Mesendoderm (in vitro differentiated cells): Measurements from ENCODE around the gene COLEC11.
"Not testable (repeated sequence)": the region's sequence is repeated elsewhere in the genome, so short reads cannot be mapped to it uniquely, and the experiment has no call there.

Experiments used
- DNase-seq: peaks from one replicate; pipeline ENCODE4 v3.0.0; 2013
- H2AK5ac ChIP-seq: 2 replicates; pipeline ENCODE4 v1.6.1; 2013; ENCODE audit warnings: low read length, inconsistent platforms
- H2BK120ac ChIP-seq: 2 replicates; pipeline ENCODE4 v1.6.1; 2013; ENCODE audit warnings: low read depth, mild to moderate bottlenecking, low read length, moderate library complexity, mixed read lengths
- H2BK15ac ChIP-seq: replicated peaks from 2 replicates; pipeline ENCODE4 v1.6.1; 2013; ENCODE audit warnings: low read depth, mild to moderate bottlenecking, moderate library complexity
- H2BK5ac ChIP-seq: 2 replicates; pipeline ENCODE4 v1.6.1; 2013; ENCODE audit warnings: low read length, inconsistent platforms
- H3K18ac ChIP-seq: 2 replicates; pipeline ENCODE4 v1.6.1; 2013; ENCODE audit warnings: mild to moderate bottlenecking, low read length, mixed read lengths
- H3K23ac ChIP-seq: one replicate; pipeline ENCODE4 v1.6.1; 2013; ENCODE audit warnings: low read length
- H3K27ac ChIP-seq: 2 replicates; pipeline ENCODE4 v1.5.1; 2013; ENCODE audit warnings: low read depth, mild to moderate bottlenecking, inconsistent platforms, low read length, moderate library complexity
- H3K27me3 ChIP-seq: 2 replicates; pipeline ENCODE4 v1.6.1; 2013; ENCODE audit warnings: low read length, control low read depth, mild to moderate bottlenecking, inconsistent platforms; ENCODE audit not compliant: insufficient read depth, poor library complexity
- H3K36me3 ChIP-seq: 2 replicates; pipeline ENCODE4 v1.6.1; 2013; ENCODE audit warnings: low read length, inconsistent platforms; ENCODE audit not compliant: control insufficient read depth, insufficient read depth
- H3K4ac ChIP-seq: one replicate; pipeline ENCODE4 v1.6.1; 2013; ENCODE audit warnings: low read depth, mild to moderate bottlenecking, low read length, moderate library complexity
- H3K4me1 ChIP-seq: 2 replicates; pipeline ENCODE4 v1.6.1; 2013; ENCODE audit warnings: low read depth, low read length, inconsistent platforms; ENCODE audit not compliant: control insufficient read depth
- H3K4me2 ChIP-seq: 2 replicates; pipeline ENCODE4 v1.6.1; 2013; ENCODE audit warnings: low read length
- H3K4me3 ChIP-seq: 2 replicates; pipeline ENCODE4 v1.5.1; 2013; ENCODE audit warnings: mild to moderate bottlenecking, low read length
- H3K56ac ChIP-seq: one replicate; pipeline ENCODE4 v1.6.1; 2013; ENCODE audit warnings: low read length
- H3K79me1 ChIP-seq: 2 replicates; pipeline ENCODE4 v1.6.1; 2013; ENCODE audit warnings: low read length, inconsistent platforms
- H3K79me2 ChIP-seq: 2 replicates; pipeline ENCODE4 v1.6.1; 2013; ENCODE audit warnings: mild to moderate bottlenecking, low read length; ENCODE audit not compliant: control insufficient read depth, insufficient read depth
- H3K9ac ChIP-seq: 2 replicates; pipeline ENCODE4 v1.6.1; 2013; ENCODE audit warnings: low read length, inconsistent platforms
- H4K5ac ChIP-seq: one replicate; pipeline ENCODE4 v1.6.1; 2013; ENCODE audit warnings: low read length
- H4K8ac ChIP-seq: one replicate; pipeline ENCODE4 v1.6.1; 2013; ENCODE audit warnings: low read depth, mild to moderate bottlenecking, control low read depth, low read length, moderate library complexity
- whole genome bisulfite sequencing: extraction: QIAGEN DNeasy Blood & Tissue Kit; methylation state at CpG from one replicate; pipeline ENCODE4 v1.1.7; 2013; ENCODE audit warnings: low lambda C conversion rate, missing lambda C conversion rate; ENCODE audit not compliant: insufficient coverage; ENCODE audit errors: extremely low coverage; 5-methylcytosine and 5-hydroxymethylcytosine counted together

The COLEC11 gene

DNA sequence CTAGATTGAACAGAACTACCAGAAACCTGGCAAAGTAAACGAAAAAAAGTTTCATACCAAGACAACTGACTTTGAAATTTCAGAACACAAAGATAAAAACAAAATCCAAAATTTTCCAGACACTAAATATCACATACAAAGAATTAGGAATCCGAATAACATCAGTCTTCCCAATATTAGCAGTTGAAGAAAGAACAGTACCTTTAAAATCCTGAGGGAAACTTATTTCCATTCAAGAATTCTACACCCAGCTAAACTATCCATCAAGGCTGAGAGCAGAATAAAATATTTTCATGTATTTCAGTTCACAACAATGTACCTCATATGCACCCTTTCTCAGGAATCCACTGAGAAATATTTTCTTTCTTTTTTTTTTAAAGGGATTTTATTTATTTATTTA lies 19.8 kb downstream of the COLEC11 start:
- not testable (repeated sequence) for H2BK5ac ChIP-seq, H3K79me1 ChIP-seq, H3K23ac ChIP-seq, H2BK120ac ChIP-seq, H3K4me3 ChIP-seq, H3K4ac ChIP-seq, DNase-seq, H4K5ac ChIP-seq, H3K27ac ChIP-seq, H2AK5ac ChIP-seq, H2BK15ac ChIP-seq, H3K18ac ChIP-seq, H3K56ac ChIP-seq, H3K9ac ChIP-seq, H3K4me2 ChIP-seq, H3K36me3 ChIP-seq, H3K27me3 ChIP-seq, H4K8ac ChIP-seq, H3K4me1 ChIP-seq, H3K79me2 ChIP-seq
- WGBS: no CpG with 5 or more reads among the region's 2 CpGs

- H3K18ac ChIP-seq, DNase-seq, H3K27me3 ChIP-seq, H2BK5ac ChIP-seq, H3K27ac ChIP-seq, H3K56ac ChIP-seq, H2BK120ac ChIP-seq, H3K4me3 ChIP-seq, H2AK5ac ChIP-seq, H3K4me2 ChIP-seq, H3K79me1 ChIP-seq, H4K8ac ChIP-seq, H4K5ac ChIP-seq, H3K36me3 ChIP-seq, H3K4me1 ChIP-seq, H3K4ac ChIP-seq, H3K79me2 ChIP-seq, H3K23ac ChIP-seq, H3K9ac ChIP-seq, H2BK15ac ChIP-seq: not testable (repeated sequence)
- WGBS: no CpG with 5 or more reads among the region's 46 CpGs
Measured at GRCh38 chr2:3615541-3616200, 20.8 kb downstream of the COLEC11 start.

DNA sequence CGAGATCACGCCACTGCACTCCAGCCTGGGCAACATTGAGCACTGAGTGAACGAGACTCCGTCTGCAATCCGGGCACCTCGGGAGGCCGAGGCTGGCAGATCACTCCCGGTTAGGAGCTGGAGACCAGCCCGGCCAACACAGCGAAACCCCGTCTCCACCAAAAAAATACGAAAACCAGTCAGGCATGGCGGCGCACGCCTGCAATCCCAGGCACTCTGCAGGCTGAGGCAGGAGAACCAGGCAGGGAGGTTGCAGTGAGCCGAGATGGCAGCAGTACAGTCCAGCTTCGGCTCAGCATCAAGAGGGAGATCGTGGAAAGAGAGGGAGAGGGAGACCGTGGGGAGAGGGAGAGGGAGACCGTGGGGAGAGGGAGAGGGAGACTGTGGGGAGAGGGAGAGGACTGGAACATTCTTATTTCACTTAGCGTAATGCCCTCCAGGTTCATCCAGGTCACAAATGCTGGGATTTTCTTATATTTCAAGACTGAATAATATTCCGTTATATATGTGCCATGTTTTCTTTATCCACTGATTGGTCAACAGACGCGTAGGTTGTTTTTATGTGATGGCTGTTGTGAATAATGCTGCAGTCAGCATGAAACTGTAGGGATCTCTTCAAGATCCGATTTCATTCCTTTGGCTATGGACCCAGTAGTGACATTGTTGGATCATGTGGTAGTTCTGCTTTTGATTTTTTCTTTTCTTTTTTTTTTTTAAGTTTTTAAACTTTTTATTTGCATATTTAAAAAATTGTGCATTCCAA lies 21.7 kb downstream of the COLEC11 start:
- H3K4me1 ChIP-seq, H3K4me2 ChIP-seq, H2BK15ac ChIP-seq, H3K27ac ChIP-seq, H3K18ac ChIP-seq, H3K9ac ChIP-seq, H3K36me3 ChIP-seq, H3K56ac ChIP-seq, H2BK5ac ChIP-seq, H3K4me3 ChIP-seq, H4K8ac ChIP-seq, H3K23ac ChIP-seq, H2BK120ac ChIP-seq, H3K79me1 ChIP-seq, H3K4ac ChIP-seq, H3K27me3 ChIP-seq, H3K79me2 ChIP-seq, DNase-seq, H4K5ac ChIP-seq, H2AK5ac ChIP-seq: not testable (repeated sequence)
- WGBS: no CpG with 5 or more reads among the region's 25 CpGs

DNA sequence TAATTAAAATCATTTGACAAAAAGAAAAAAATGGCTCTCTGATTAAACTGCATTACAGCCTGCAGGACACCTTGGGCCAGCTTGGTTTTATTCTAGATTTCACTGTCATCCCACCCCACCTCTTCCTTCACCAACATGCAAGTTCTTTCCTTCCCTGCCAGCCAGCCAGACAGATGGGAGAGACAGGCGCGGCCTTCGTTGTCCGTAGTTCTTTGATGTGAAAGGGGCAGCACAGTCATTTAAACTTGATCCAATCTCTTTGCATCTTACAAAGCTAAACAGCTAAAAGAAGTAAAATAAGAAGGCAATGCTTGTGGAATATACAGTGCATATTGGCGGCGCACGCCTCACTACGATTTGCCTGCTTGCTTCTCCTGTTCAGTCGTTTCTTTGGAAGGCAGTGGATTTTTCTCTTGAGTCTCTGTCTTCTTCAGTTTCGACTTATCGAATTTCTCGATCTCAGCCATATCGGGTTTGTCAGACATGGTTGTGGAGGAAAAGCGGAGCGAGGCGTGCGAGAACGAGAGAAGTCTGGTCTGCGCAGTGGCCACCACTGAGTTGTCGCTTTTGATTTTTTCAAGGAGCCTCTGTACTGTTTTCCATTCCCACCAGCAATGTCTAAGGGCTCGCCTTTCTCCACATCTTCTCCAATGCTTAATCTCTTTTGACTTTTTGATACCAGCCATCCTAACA lies 22.4 kb downstream of the COLEC11 start:
- no peaks in the 10 kb centered on the region for H3K27me3 ChIP-seq
- H3K9ac ChIP-seq: no peak overlapping the region
- H3K23ac ChIP-seq: no peak overlapping the region
- no peak overlapping the region for H2BK5ac ChIP-seq
- H2BK15ac ChIP-seq: no peak overlapping the region
- H2BK120ac ChIP-seq: no peak overlapping the region
- no peak for DNase-seq
- H3K4me3 ChIP-seq: no peak overlapping the region
- H3K4ac ChIP-seq: no peak overlapping the region
- H3K4me2 ChIP-seq: no peak overlapping the region
- no CpG with 5 or more reads among the region's 21 CpGs for WGBS
- no peaks in the 10 kb centered on the region for H3K4me1 ChIP-seq
- no peak overlapping the region for H3K27ac ChIP-seq
- H3K36me3 ChIP-seq: no peaks in the 10 kb centered on the region
- no peak overlapping the region for H3K56ac ChIP-seq
- H3K79me2 ChIP-seq: no peaks in the 10 kb centered on the region
- H3K79me1 ChIP-seq: no peaks in the 10 kb centered on the region
- H4K8ac ChIP-seq: no peak overlapping the region
- H2AK5ac ChIP-seq: no peak overlapping the region
- H4K5ac ChIP-seq: no peak overlapping the region
- H3K18ac ChIP-seq: no peak overlapping the region

- Histone ChIP-seq H2BK5ac (no peak overlapping the region), H3K79me1 (no peaks in the 10 kb centered on the region), H3K4me3 (no peak overlapping the region), H3K23ac (no peak overlapping the region), H3K56ac (no peak overlapping the region), H3K79me2 (no peaks in the 10 kb centered on the region), H3K4me1 (no peaks in the 10 kb centered on the region), H4K8ac (no peak overlapping the region), H3K18ac (no peak overlapping the region), H3K27me3 (no peaks in the 10 kb centered on the region), H3K36me3 (no peaks in the 10 kb centered on the region), H3K27ac (no peak overlapping the region), H4K5ac (no peak overlapping the region), H3K4me2 (no peak overlapping the region), H3K9ac (no peak overlapping the region), H3K4ac (no peak overlapping the region), H2BK15ac (no peak overlapping the region), H2AK5ac (no peak overlapping the region), H2BK120ac (no peak overlapping the region)
- DNase-seq: no peak
Measured at GRCh38 chr2:3618367-3618766, 23.5 kb downstream of the COLEC11 start.
